Neural progenitor cell (in vitro differentiated cells): Measurements from ENCODE around the gene FHDC1. TPM values are rescaled to one million over a fixed set of nuclear protein-coding genes. Genes with fewer than 3 reads are reported as not detected.

Source experiments
- DNase-seq: peaks from one replicate; pipeline ENCODE4 v3.0.0-alpha.2; 2016; ENCODE audit warnings: low spot score
- H2AFZ ChIP-seq: fragments of 200-600 bp; sonication (generic); replicated peaks from 2 replicates; pipeline ENCODE4 v1.6.1; 2016; ENCODE audit warnings: antibody characterized with exemption
- H3F3A ChIP-seq: fragments of 200-600 bp; sonication (generic); 2 replicates; pipeline ENCODE4 v1.6.1; 2016; ENCODE audit warnings: antibody characterized with exemption, low read depth
- H3K27ac ChIP-seq: fragments of 200-600 bp; sonication (generic); 2 replicates; pipeline ENCODE4 v1.5.1; 2016; ENCODE audit warnings: mild to moderate bottlenecking
- H3K27me3 ChIP-seq: fragments of 200-600 bp; sonication (generic); 2 replicates; pipeline ENCODE4 v1.6.1; 2016; ENCODE audit warnings: mild to moderate bottlenecking, moderate library complexity
- H3K36me3 ChIP-seq: fragments of 200-600 bp; sonication (generic); 2 replicates; pipeline ENCODE4 v1.5.1; 2016
- H3K4me1 ChIP-seq: fragments of 200-600 bp; sonication (generic); 2 replicates; pipeline ENCODE4 v1.6.1; 2016; ENCODE audit warnings: mixed run types
- H3K4me2 ChIP-seq: fragments of 200-600 bp; sonication (generic); 2 replicates; pipeline ENCODE4 v1.6.1; 2016
- H3K4me3 ChIP-seq: fragments of 200-600 bp; sonication (generic); 2 replicates; pipeline ENCODE4 v1.5.1; 2016
- H3K79me2 ChIP-seq: fragments of 200-600 bp; sonication (generic); 2 replicates; pipeline ENCODE4 v1.6.1; 2016; ENCODE audit warnings: low read depth
- H3K9ac ChIP-seq: fragments of 200-600 bp; sonication (generic); 2 replicates; pipeline ENCODE4 v1.6.1; 2016
- H3K9me3 ChIP-seq: fragments of 200-600 bp; sonication (generic); 2 replicates; pipeline ENCODE4 v1.5.1; 2016; ENCODE audit warnings: low read depth
- H4K20me1 ChIP-seq: fragments of 200-600 bp; sonication (generic); 2 replicates; pipeline ENCODE4 v1.6.1; 2016; ENCODE audit warnings: low read depth
- H3K27ac Mint-ChIP-seq: 3 replicates; pipeline ENCODE4 v1.8.0; 2021; ENCODE audit warnings: mixed read lengths
- H3K27me3 Mint-ChIP-seq: 2 replicates; pipeline ENCODE4 v1.8.0; 2022; ENCODE audit warnings: low read depth, mild to moderate bottlenecking, inconsistent platforms, moderate library complexity, mixed read lengths; ENCODE audit not compliant: insufficient read depth
- H3K36me3 Mint-ChIP-seq: 3 replicates; pipeline ENCODE4 v1.8.0; 2021; ENCODE audit warnings: mixed read lengths
- H3K4me1 Mint-ChIP-seq: 3 replicates; pipeline ENCODE4 v1.8.0; 2021; ENCODE audit warnings: mixed read lengths
- H3K4me3 Mint-ChIP-seq: 3 replicates; pipeline ENCODE4 v1.8.0; 2021; ENCODE audit warnings: mild to moderate bottlenecking, moderate library complexity, mixed read lengths
- H3K9me3 Mint-ChIP-seq: 3 replicates; pipeline ENCODE4 v1.8.0; 2020; ENCODE audit warnings: mixed read lengths
- EZH2 ChIP-seq: fragments of 200-600 bp; sonication (generic); IDR thresholded peaks from 2 replicates; pipeline ENCODE4 v1.6.1; 2017; ENCODE audit warnings: antibody characterized with exemption, mild to moderate bottlenecking, moderate library complexity
- EZH2phosphoT487 ChIP-seq: fragments of 200-600 bp; sonication (generic); IDR thresholded peaks from 2 replicates; pipeline ENCODE4 v1.6.1; 2017; ENCODE audit warnings: antibody characterized with exemption
- total RNA-seq: library from RNA; depleted of rRNA; stranded (reverse); fragments of >200 nt; gene quantifications from 2 replicates; pipeline ENCODE4 v1.2.3, GENCODE V29; 2015; ENCODE audit warnings: low replicate concordance
- TF ChIP-seq, protein P1 (sequence below): fragments of 200-600 bp; sonication (generic); IDR thresholded peaks from 2 replicates; pipeline ENCODE4 v1.5.1; 2017; ENCODE audit warnings: antibody characterized with exemption, mild to moderate bottlenecking

FHDC1 gene
- total RNA-seq, 1 donor from 2014 or later, result 3.0 TPM

DNA sequence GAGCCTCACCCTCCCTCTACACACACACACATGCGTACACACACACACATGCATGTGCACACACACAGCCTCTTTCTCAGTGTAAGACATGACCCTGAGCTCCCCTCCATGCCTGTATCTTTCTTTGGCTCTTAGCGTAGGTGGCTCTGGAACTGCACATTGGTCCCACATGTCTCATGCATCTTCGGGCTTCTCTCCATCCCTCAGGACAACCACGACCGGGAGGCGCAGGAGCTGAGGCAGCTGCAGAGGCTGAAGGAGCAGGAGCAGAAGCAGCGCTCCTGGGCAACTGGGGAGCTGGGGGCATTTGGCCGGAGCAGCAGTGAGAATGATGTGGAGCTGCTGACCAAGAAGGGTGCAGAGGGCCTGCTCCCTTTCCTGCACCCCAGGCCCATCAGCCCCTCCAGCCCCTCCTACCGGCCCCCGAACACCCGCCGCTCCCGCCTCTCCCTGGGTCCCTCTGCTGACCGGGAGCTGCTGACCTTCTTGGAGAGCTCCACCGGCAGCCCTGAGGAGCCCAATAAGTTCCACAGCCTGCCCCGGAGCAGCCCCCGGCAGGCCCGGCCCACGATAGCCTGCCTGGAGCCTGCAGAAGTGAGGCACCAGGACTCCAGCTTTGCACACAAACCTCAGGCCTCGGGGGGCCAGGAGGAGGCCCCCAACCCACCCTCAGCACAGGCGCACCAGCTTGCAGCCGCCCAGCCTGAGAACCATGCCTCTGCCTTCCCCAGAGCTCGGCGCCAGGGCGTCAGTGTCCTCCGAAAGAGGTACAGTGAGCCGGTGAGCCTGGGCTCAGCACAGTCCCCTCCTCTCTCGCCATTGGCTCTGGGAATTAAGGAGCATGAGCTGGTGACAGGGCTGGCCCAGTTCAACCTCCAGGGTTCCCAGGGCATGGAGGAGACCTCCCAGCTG lies 38.6 kb downstream of the FHDC1 start:
- H3K4me3 Mint-ChIP-seq, result no peak overlapping the region
- H3K36me3 Mint-ChIP-seq, result peaks cover 10% of the 10 kb centered on the region
- no peaks in the 10 kb centered on the region for H3K9me3 Mint-ChIP-seq
- Histone ChIP-seq H3K9me3 (no peaks in the 10 kb centered on the region), H3K27ac (no peak overlapping the region), H3K36me3 (no peaks in the 10 kb centered on the region), H4K20me1 (no peaks in the 10 kb centered on the region), H3K4me2 (no peak overlapping the region), H3K27me3 (no peaks in the 10 kb centered on the region), H3K4me3 (no peak overlapping the region), H2AFZ (no peak overlapping the region), H3F3A (no peaks in the 10 kb centered on the region), H3K9ac (no peak overlapping the region), H3K79me2 (no peaks in the 10 kb centered on the region), H3K4me1 (no peaks in the 10 kb centered on the region)
- no peak overlapping the region for H3K27ac Mint-ChIP-seq
- no peak for DNase-seq
- peaks cover 2% of the 10 kb centered on the region for H3K27me3 Mint-ChIP-seq
- H3K4me1 Mint-ChIP-seq, result peaks cover 10% of the 10 kb centered on the region
- TF ChIP-seq, protein P1, sequence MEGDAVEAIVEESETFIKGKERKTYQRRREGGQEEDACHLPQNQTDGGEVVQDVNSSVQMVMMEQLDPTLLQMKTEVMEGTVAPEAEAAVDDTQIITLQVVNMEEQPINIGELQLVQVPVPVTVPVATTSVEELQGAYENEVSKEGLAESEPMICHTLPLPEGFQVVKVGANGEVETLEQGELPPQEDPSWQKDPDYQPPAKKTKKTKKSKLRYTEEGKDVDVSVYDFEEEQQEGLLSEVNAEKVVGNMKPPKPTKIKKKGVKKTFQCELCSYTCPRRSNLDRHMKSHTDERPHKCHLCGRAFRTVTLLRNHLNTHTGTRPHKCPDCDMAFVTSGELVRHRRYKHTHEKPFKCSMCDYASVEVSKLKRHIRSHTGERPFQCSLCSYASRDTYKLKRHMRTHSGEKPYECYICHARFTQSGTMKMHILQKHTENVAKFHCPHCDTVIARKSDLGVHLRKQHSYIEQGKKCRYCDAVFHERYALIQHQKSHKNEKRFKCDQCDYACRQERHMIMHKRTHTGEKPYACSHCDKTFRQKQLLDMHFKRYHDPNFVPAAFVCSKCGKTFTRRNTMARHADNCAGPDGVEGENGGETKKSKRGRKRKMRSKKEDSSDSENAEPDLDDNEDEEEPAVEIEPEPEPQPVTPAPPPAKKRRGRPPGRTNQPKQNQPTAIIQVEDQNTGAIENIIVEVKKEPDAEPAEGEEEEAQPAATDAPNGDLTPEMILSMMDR, result no peak
- TF ChIP-seq EZH2phosphoT487 (no peak), EZH2 (no peak)

DNA sequence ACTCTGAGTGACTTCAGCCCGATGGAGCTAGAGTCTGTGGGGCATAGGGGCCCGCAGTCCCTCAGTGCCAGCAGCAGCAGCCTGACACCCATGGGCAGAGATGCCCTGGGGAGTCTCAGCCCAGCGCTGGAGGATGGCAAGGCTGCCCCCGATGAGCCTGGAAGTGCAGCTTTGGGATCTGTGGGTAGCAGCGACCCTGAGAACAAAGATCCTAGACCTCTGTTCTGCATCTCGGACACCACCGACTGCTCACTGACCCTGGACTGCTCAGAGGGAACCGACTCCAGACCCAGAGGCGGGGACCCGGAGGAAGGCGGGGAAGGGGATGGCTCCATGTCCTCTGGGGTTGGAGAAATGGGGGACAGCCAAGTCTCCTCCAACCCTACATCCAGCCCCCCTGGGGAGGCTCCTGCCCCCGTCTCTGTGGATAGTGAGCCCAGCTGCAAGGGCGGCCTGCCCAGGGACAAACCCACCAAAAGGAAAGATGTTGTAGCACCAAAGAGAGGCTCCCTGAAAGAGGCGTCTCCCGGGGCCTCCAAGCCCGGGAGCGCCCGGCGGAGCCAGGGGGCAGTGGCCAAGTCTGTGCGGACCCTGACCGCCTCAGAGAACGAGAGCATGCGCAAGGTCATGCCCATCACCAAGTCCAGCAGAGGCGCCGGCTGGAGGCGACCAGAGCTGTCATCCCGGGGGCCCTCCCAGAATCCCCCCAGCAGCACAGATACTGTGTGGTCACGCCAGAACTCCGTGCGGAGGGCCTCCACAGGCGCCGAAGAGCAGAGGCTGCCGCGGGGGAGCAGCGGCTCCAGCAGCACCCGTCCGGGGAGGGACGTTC lies 39.5 kb downstream of the FHDC1 start:
- Mint-ChIP-seq H3K9me3 (no peaks in the 10 kb centered on the region), H3K36me3 (peaks cover 10% of the 10 kb centered on the region), H3K4me3 (no peak overlapping the region), H3K4me1 (peaks cover 19% of the 10 kb centered on the region), H3K27me3 (peaks cover 2% of the 10 kb centered on the region), H3K27ac (no peak overlapping the region)
- no peaks in the 10 kb centered on the region for H3K36me3 ChIP-seq
- no peak overlapping the region for H2AFZ ChIP-seq
- H3K4me1 ChIP-seq, result peaks cover 2% of the 10 kb centered on the region
- no peak overlapping the region for H3K27ac ChIP-seq
- H3K4me3 ChIP-seq, result no peak overlapping the region
- H3F3A ChIP-seq, result no peaks in the 10 kb centered on the region
- H3K9ac ChIP-seq, result no peak overlapping the region
- H4K20me1 ChIP-seq, result no peaks in the 10 kb centered on the region
- H3K27me3 ChIP-seq, result no peaks in the 10 kb centered on the region
- no peaks in the 10 kb centered on the region for H3K9me3 ChIP-seq
- TF ChIP-seq, protein P1, result no peak
- TF ChIP-seq EZH2phosphoT487 (no peak), EZH2 (no peak)
- DNase-seq, result no peak
- H3K4me2 ChIP-seq, result no peak overlapping the region
- no peaks in the 10 kb centered on the region for H3K79me2 ChIP-seq

DNA sequence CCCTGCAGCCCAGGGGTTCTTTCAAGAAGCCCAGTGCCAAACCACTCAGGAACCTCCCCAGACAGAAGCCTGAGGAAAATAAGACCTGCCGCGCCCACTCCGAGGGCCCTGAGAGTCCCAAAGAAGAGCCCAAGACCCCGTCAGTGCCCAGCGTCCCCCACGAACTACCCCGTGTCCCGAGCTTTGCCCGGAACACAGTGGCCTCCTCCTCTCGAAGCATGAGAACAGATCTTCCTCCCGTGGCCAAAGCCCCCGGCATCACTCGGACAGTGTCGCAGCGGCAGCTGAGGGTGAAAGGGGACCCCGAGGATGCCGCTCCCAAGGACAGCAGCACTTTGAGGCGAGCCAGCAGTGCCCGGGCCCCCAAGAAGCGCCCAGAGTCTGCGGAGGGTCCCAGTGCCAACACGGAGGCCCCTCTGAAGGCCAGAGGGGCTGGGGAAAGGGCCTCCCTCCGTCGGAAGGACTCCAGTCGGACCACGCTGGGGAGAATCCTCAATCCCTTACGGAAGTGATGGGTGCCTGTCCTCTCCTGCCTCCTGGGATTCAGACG lies 40.2 kb downstream of the FHDC1 start:
- no peaks in the 10 kb centered on the region for H3K9me3 ChIP-seq
- Mint-ChIP-seq H3K4me1 (peaks cover 23% of the 10 kb centered on the region), H3K4me3 (no peak overlapping the region), H3K27me3 (peaks cover 2% of the 10 kb centered on the region), H3K9me3 (no peaks in the 10 kb centered on the region), H3K27ac (no peak overlapping the region), H3K36me3 (peaks cover 10% of the 10 kb centered on the region)
- no peak overlapping the region for H3K4me3 ChIP-seq
- no peak overlapping the region for H3K9ac ChIP-seq
- no peaks in the 10 kb centered on the region for H4K20me1 ChIP-seq
- no peak overlapping the region for H2AFZ ChIP-seq
- H3K27me3 ChIP-seq, result no peaks in the 10 kb centered on the region
- H3K27ac ChIP-seq, result no peak overlapping the region
- no peak for DNase-seq
- peaks cover 8% of the 10 kb centered on the region for H3K4me1 ChIP-seq
- no peaks in the 10 kb centered on the region for H3K36me3 ChIP-seq
- TF ChIP-seq EZH2phosphoT487 (no peak), EZH2 (no peak)
- no peaks in the 10 kb centered on the region for H3F3A ChIP-seq
- H3K4me2 ChIP-seq, result no peak overlapping the region
- no peaks in the 10 kb centered on the region for H3K79me2 ChIP-seq
